ENCODE data around the gene MAGOH. TPM values are rescaled to one million over a fixed set of nuclear protein-coding genes. Genes with fewer than 3 reads are reported as not detected.

Gene MAGOH
- total RNA-seq, 1 experiment from 2014 or later, result 48.9 TPM

- no TSS peak for BruUV-seq (replicated peaks)
- Histone ChIP-seq H3K4me3 (ENCODE audit: low read length) (no peak overlapping the region), H3K9me3 (ENCODE audit: low read length) (no peaks in the 10 kb centered on the region), H3F3A (ENCODE audit: low read length, unreplicated experiment) (no peaks in the 10 kb centered on the region), H4K20me1 (ENCODE audit: low read length) (no peaks in the 10 kb centered on the region), H3K4me1 (ENCODE audit: insufficient read depth, low read length) (peaks cover 20% of the 10 kb centered on the region), H3K27me3 (ENCODE audit: low read length) (no peaks in the 10 kb centered on the region), H3K27ac (ENCODE audit: low read length) (peak overlapping the region; percentile 41), H3K9me2 (replicated peaks; ENCODE audit: low read length) (no peaks in the 10 kb centered on the region), H3K79me2 (ENCODE audit: low read length) (no peaks in the 10 kb centered on the region), H3K9ac (ENCODE audit: low read length) (no peak overlapping the region), H2AFZ (ENCODE audit: low read length) (no peak overlapping the region), H3K36me3 (ENCODE audit: low read depth, low read length) (peaks cover 21% of the 10 kb centered on the region), H3K4me2 (ENCODE audit: low read length) (no peak overlapping the region)
- TF ChIP-seq EZH2 (IDR thresholded peaks at IDR 0.05; ENCODE audit: low read length, unreplicated experiment) (no peak), EZH2phosphoT487 (IDR thresholded peaks at IDR 0.05; ENCODE audit: borderline replicate concordance, low read length) (no peak), CTCF (conservative IDR thresholded peaks at IDR 0.05; ENCODE audit: low read depth, low read length) (no peak)
- ChIA-PET POLR2A (ENCODE audit: unreplicated experiment) (no interaction called here), CTCF (no interaction called here)
- DNase-seq (no peak), ATAC-seq (no peak)
- intact Hi-C loops (cut with micrococcal nuclease), result no loop called here
These were observed 35.7 kb upstream of the MAGOH start for GRCh38 chr1:53274026-53274425.

DNA sequence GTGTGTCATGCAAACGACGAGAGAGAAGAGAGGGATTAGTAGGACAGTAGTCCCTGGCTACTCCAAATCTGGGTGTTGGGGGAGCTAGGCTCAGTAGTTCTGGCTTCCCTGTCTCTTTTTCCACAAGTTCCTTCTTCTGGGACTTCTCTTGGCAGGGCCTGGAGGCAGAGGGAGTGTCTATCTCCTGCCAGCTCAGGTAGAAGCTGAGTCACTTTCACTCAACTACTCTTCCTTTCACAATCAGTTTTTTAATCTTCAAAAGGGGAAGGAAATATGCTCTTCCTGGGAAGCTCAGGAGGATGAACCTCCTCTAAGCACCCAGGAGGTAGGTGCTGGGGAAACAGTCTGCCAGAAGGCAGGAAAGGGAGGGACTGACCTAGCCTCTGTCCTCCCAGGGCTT is 35.2 kb upstream of the MAGOH start:
- no peak overlapping the region for H2AFZ ChIP-seq (ENCODE audit: low read length)
- TF ChIP-seq CTCF (conservative IDR thresholded peaks at IDR 0.05; ENCODE audit: low read depth, low read length) (no peak), EZH2 (IDR thresholded peaks at IDR 0.05; ENCODE audit: low read length, unreplicated experiment) (no peak), EZH2phosphoT487 (IDR thresholded peaks at IDR 0.05; ENCODE audit: borderline replicate concordance, low read length) (no peak)
- H3K9ac ChIP-seq (ENCODE audit: low read length), result no peak overlapping the region
- peaks cover 22% of the 10 kb centered on the region for H3K36me3 ChIP-seq (ENCODE audit: low read depth, low read length)
- ChIA-PET POLR2A (ENCODE audit: unreplicated experiment) (no interaction called here), CTCF (no interaction called here)
- H3K9me2 ChIP-seq (replicated peaks; ENCODE audit: low read length), result no peaks in the 10 kb centered on the region
- ATAC-seq (peak; percentile 70), DNase-seq (peak; percentile 74)
- no peaks in the 10 kb centered on the region for H3K79me2 ChIP-seq (ENCODE audit: low read length)
- peak overlapping the region; percentile 41 for H3K27ac ChIP-seq (ENCODE audit: low read length)
- peaks cover 20% of the 10 kb centered on the region for H3K4me1 ChIP-seq (ENCODE audit: insufficient read depth, low read length)
- H3K9me3 ChIP-seq (ENCODE audit: low read length), result no peaks in the 10 kb centered on the region
- intact Hi-C loops (cut with micrococcal nuclease), result no loop called here
- no TSS peak for BruUV-seq (replicated peaks)
- no peak overlapping the region for H3K4me3 ChIP-seq (ENCODE audit: low read length)
- H3F3A ChIP-seq (ENCODE audit: low read length, unreplicated experiment), result no peaks in the 10 kb centered on the region
- H4K20me1 ChIP-seq (ENCODE audit: low read length), result no peaks in the 10 kb centered on the region
- H3K27me3 ChIP-seq (ENCODE audit: low read length), result no peaks in the 10 kb centered on the region
- peak overlapping the region; percentile 9; the same call in 1 of the 2 replicates for H3K4me2 ChIP-seq (ENCODE audit: low read length)

GRCh38 chr1:53272349-53272748 is 34.0 kb upstream of the MAGOH start:
- Histone ChIP-seq H3K36me3 (ENCODE audit: low read depth, low read length) (peaks cover 22% of the 10 kb centered on the region), H3K27me3 (ENCODE audit: low read length) (no peaks in the 10 kb centered on the region), H3K79me2 (ENCODE audit: low read length) (no peaks in the 10 kb centered on the region), H2AFZ (ENCODE audit: low read length) (no peak overlapping the region), H4K20me1 (ENCODE audit: low read length) (no peaks in the 10 kb centered on the region), H3K27ac (ENCODE audit: low read length) (no peak overlapping the region), H3K9ac (ENCODE audit: low read length) (no peak overlapping the region), H3K4me1 (ENCODE audit: insufficient read depth, low read length) (peaks cover 20% of the 10 kb centered on the region), H3K9me3 (ENCODE audit: low read length) (no peaks in the 10 kb centered on the region), H3K4me3 (ENCODE audit: low read length) (no peak overlapping the region), H3K9me2 (replicated peaks; ENCODE audit: low read length) (no peaks in the 10 kb centered on the region), H3K4me2 (ENCODE audit: low read length) (no peak overlapping the region), H3F3A (ENCODE audit: low read length, unreplicated experiment) (no peaks in the 10 kb centered on the region)
- TF ChIP-seq CTCF (conservative IDR thresholded peaks at IDR 0.05; ENCODE audit: low read depth, low read length) (no peak), EZH2phosphoT487 (IDR thresholded peaks at IDR 0.05; ENCODE audit: borderline replicate concordance, low read length) (no peak), EZH2 (IDR thresholded peaks at IDR 0.05; ENCODE audit: low read length, unreplicated experiment) (no peak)
- CTCF ChIA-PET, result no interaction called here
- no TSS peak for BruUV-seq (replicated peaks)
- POLR2A ChIA-PET (ENCODE audit: unreplicated experiment), result no interaction called here
- intact Hi-C loops (cut with micrococcal nuclease), result no loop called here
- ATAC-seq (no peak), DNase-seq (no peak)

All from PC-3 (cell line).